HCT116 (cell line): ENCODE data around the gene DNPEP. TPM values are rescaled to one million over a fixed set of nuclear protein-coding genes. Genes with fewer than 3 reads are reported as not detected.

Source experiments
- ATAC-seq: fragments of 200-7000 bp; cut with Tn5 transposase; 2 replicates; pipeline ENCODE4 v1.9.1; 2020; ENCODE audit warnings: mild to moderate bottlenecking, moderate library complexity
- BruUV-seq: library from RNA; stranded (reverse); fragments of 400-500 nt; replicated peaks from 2 replicates; lab custom pipeline; 2021; lab: Mats Ljungman, UMichigan
- CTCF ChIA-PET: fragments of 300-600 bp; sonication (Branson Sonifier 250); formaldehyde crosslinking; loops from one replicate; lab custom pipeline; 2021; ENCODE audit warnings: antibody characterized with exemption; lab: Charles Lee
- POLR2A ChIA-PET: fragments of 300-600, 350-600 bp; sonication (Branson Sonifier 250); formaldehyde crosslinking; loops from one replicate; lab custom pipeline; 2021; ENCODE audit warnings: antibody characterized with exemption; lab: Charles Lee
- RAD21 ChIA-PET, 2 experiments: fragments of 300-600 bp; sonication (Branson Sonifier 250); formaldehyde crosslinking; loops; one replicate each; lab custom pipeline; 2023; ENCODE audit warnings: low total read pairs in 2 of 2; ENCODE audit not compliant: uncharacterized antibody in 2 of 2, unreplicated experiment in 2 of 2, low non-redundant PET in 1 of 2; lab: Charles Lee
- DNase-seq: peaks from one replicate; pipeline ENCODE4 v3.0.0-alpha.2; 2010; ENCODE audit warnings: low read depth, low spot score
- H2AFZ ChIP-seq: fragments of 200-600 bp; shearing (Covaris generic), sonication (generic); 2 replicates; pipeline ENCODE4 v1.6.1; 2017; ENCODE audit warnings: low read depth, mixed run types, mixed read lengths, antibody characterized with exemption, low read length; ENCODE audit not compliant: poor library complexity, severe bottlenecking
- H3K27ac ChIP-seq: 2 replicates; pipeline ENCODE4 v1.5.1; 2012; ENCODE audit warnings: low read depth, low read length
- H3K27me3 ChIP-seq: fragments of 200-600 bp; sonication (generic); 2 replicates; pipeline ENCODE4 v1.6.1; 2016; ENCODE audit warnings: mixed run types, low read length, mixed read lengths; ENCODE audit not compliant: insufficient read depth
- H3K36me3 ChIP-seq, 2 experiments: fragments of 200-500 bp in 1 of 2; fragments of 200-600 bp in 1 of 2; sonication (Bioruptor generic) in 1 of 2; sonication (generic) in 1 of 2; 2 replicates each; pipeline versions ENCODE4 v1.5.1 to v1.6.1; 2014 to 2016; ENCODE audit warnings: low read length in 2 of 2, inconsistent platforms in 1 of 2, mixed read lengths in 1 of 2, mixed run types in 1 of 2; ENCODE audit not compliant: insufficient read depth in 2 of 2, control insufficient read depth in 1 of 2
- H3K4me1 ChIP-seq, 2 experiments: fragments of 200-600 bp in 1 of 2; sonication (generic) in 1 of 2; 2 replicates each; pipeline versions ENCODE4 v1.5.1 to v1.6.1; 2012 to 2017; ENCODE audit warnings: low read length in 2 of 2, inconsistent platforms in 1 of 2, mild to moderate bottlenecking in 1 of 2, mixed read lengths in 1 of 2, mixed run types in 1 of 2, moderate library complexity in 1 of 2; ENCODE audit not compliant: insufficient read depth in 2 of 2, control insufficient read depth in 1 of 2
- H3K4me2 ChIP-seq: fragments of 200-600 bp; sonication (generic); 2 replicates; pipeline ENCODE4 v1.6.1; 2017; ENCODE audit warnings: mixed run types, low read length, mixed read lengths
- H3K4me3 ChIP-seq, 2 experiments: fragments of 200-600 bp in 1 of 2; sonication (generic) in 1 of 2; replicated peaks in 1 of 2; 2 replicates each; pipeline ENCODE4 v1.5.1; 2011 to 2016; ENCODE audit warnings: low read length in 2 of 2, control low read depth in 1 of 2, low read depth in 1 of 2, mild to moderate bottlenecking in 1 of 2, mixed read lengths in 1 of 2, mixed run types in 1 of 2
- H3K79me2 ChIP-seq: fragments of 200-600 bp; sonication (generic); 2 replicates; pipeline ENCODE4 v1.6.1; 2017; ENCODE audit warnings: mild to moderate bottlenecking, mixed run types, low read length, moderate library complexity, mixed read lengths; ENCODE audit not compliant: insufficient read depth
- H3K9ac ChIP-seq: fragments of 200-600 bp; sonication (generic); 2 replicates; pipeline ENCODE4 v1.6.1; 2016; ENCODE audit warnings: low read length, mixed read lengths
- H3K9me2 ChIP-seq: fragments of 200-600 bp; sonication (generic), shearing (Covaris generic); 2 replicates; pipeline ENCODE4 v1.6.1; 2017; ENCODE audit warnings: mixed run types, mild to moderate bottlenecking, moderate library complexity; ENCODE audit not compliant: insufficient read depth
- H3K9me3 ChIP-seq, 2 experiments: fragments of 200-500 bp in 1 of 2; fragments of 200-600 bp in 1 of 2; sonication (Bioruptor generic) in 1 of 2; sonication (generic) in 1 of 2; 2 replicates each; pipeline ENCODE4 v1.6.1; 2014 to 2017; ENCODE audit warnings: low read length in 2 of 2, mixed read lengths in 2 of 2, inconsistent platforms in 1 of 2, low read depth in 1 of 2, mild to moderate bottlenecking in 1 of 2, mixed run types in 1 of 2, moderate library complexity in 1 of 2; ENCODE audit not compliant: control insufficient read depth in 1 of 2, insufficient read depth in 1 of 2
- H4K20me1 ChIP-seq: fragments of 200-600 bp; sonication (generic), shearing (Covaris generic); 2 replicates; pipeline ENCODE4 v1.6.1; 2017; ENCODE audit warnings: mixed run types, mild to moderate bottlenecking, moderate library complexity; ENCODE audit not compliant: insufficient read depth
- CEBPB ChIP-seq: IDR thresholded peaks from 2 replicates; pipeline ENCODE4 v1.6.1; 2012; ENCODE audit warnings: low read depth
- EGR1 ChIP-seq: IDR thresholded peaks from 2 replicates; pipeline ENCODE4 v1.6.1; 2012; ENCODE audit warnings: low read depth
- ELF1 ChIP-seq: IDR thresholded peaks from 2 replicates; pipeline ENCODE4 v1.6.1; 2012; ENCODE audit warnings: low read depth, borderline replicate concordance
- EZH2 ChIP-seq: fragments of 200-600 bp; sonication (generic); IDR thresholded peaks from 2 replicates; pipeline ENCODE4 v1.6.1; 2017; ENCODE audit warnings: antibody characterized with exemption, mixed run types
- EZH2phosphoT487 ChIP-seq: fragments of 200-600 bp; IDR thresholded peaks from 2 replicates; pipeline ENCODE4 v1.6.1; 2018; ENCODE audit warnings: antibody characterized with exemption, borderline replicate concordance
- FOSL1 ChIP-seq: IDR thresholded peaks from 2 replicates; pipeline ENCODE4 v1.6.1; 2012; ENCODE audit warnings: low read depth
- RAD21 ChIP-seq: IDR thresholded peaks from 2 replicates; pipeline ENCODE4 v1.6.1; 2012; ENCODE audit warnings: low read depth, mild to moderate bottlenecking
- SRF ChIP-seq: IDR thresholded peaks from 2 replicates; pipeline ENCODE4 v1.6.1; 2012; ENCODE audit warnings: low read depth
- ZNF274 ChIP-seq: fragments of 200-500 bp; sonication (Bioruptor generic); IDR thresholded peaks from 2 replicates; pipeline ENCODE4 v1.6.1; 2014; ENCODE audit warnings: mild to moderate bottlenecking, low read depth, low read length, inconsistent platforms
- intact Hi-C: fragments of 100-400 bp; cut with micrococcal nuclease; formaldehyde crosslinking; loops from 2 replicates; pipeline ENCODE4 v1.10.0; 2022
- total RNA-seq: library from RNA; stranded (reverse); gene quantifications from one replicate; pipeline ENCODE4 v1.2.1, GENCODE V29; 2021; ENCODE audit not compliant: unreplicated experiment
- TF ChIP-seq, protein P1 (sequence below): IDR thresholded peaks from 2 replicates; pipeline ENCODE4 v1.6.1; 2012; ENCODE audit warnings: low read depth
- TF ChIP-seq, protein P2 (sequence below), 3 experiments: fragments of 200-600 bp in 1 of 3; sonication (generic) in 1 of 3; IDR thresholded peaks in 2 of 3; conservative IDR thresholded peaks in 1 of 3; 2 replicates each; pipeline ENCODE4 v1.5.1; 2012 to 2017; ENCODE audit warnings: low read depth in 2 of 3, low read length in 2 of 3, antibody characterized with exemption in 1 of 3, borderline replicate concordance in 1 of 3, control low read depth in 1 of 3, mild to moderate bottlenecking in 1 of 3, mixed read lengths in 1 of 3, mixed run types in 1 of 3, moderate library complexity in 1 of 3; ENCODE audit not compliant: insufficient read depth in 1 of 3

DNPEP gene
- total RNA-seq, 1 experiment from 2014 or later, result 80.1 TPM

DNA sequence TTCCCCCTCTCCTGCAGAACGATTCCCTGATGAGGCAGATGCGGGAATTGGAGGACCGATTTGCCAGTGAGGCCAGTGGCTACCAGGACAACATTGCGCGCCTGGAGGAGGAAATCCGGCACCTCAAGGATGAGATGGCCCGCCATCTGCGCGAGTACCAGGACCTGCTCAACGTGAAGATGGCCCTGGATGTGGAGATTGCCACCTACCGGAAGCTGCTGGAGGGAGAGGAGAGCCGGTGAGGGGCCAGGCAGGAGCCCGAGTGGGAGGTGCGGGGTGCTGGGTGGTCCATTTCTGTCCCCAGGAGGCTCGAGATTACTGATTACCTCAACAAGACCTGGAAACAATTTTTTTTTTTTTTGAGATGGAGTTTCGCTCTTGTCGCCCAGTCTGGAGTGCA lies 33.6 kb upstream of the DNPEP start:
- CTCF ChIA-PET, result no interaction called here

DNA sequence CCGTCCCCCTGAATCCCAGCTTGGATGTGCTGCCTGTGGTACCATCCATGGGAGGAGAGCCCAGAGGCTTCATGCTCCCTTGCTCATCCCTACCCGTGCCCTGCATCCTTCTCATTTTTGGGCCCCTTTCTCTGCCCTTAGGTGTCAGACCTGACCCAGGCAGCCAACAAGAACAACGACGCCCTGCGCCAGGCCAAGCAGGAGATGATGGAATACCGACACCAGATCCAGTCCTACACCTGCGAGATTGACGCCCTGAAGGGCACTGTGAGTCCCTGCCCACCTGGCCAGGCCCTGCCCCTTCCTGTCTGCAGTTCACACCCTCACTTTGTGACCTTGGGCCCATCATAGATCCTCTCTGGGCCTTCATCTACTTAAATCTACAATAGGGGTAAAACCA lies 33.0 kb upstream of the DNPEP start:
- H3K9ac ChIP-seq, result no peak overlapping the region
- no peak overlapping the region for H3K27ac ChIP-seq
- ChIA-PET RAD21 (no interaction called here), POLR2A (no interaction called here), CTCF (interaction anchor here (1.5 kb wide), 1 partner anchor 13 kb away, joined by 4 read pairs; no protein-coding TSS in a partner anchor)
- ATAC-seq (no peak), DNase-seq (no peak)
- TF ChIP-seq EZH2phosphoT487, result no peak
- TF ChIP-seq, protein P1, sequence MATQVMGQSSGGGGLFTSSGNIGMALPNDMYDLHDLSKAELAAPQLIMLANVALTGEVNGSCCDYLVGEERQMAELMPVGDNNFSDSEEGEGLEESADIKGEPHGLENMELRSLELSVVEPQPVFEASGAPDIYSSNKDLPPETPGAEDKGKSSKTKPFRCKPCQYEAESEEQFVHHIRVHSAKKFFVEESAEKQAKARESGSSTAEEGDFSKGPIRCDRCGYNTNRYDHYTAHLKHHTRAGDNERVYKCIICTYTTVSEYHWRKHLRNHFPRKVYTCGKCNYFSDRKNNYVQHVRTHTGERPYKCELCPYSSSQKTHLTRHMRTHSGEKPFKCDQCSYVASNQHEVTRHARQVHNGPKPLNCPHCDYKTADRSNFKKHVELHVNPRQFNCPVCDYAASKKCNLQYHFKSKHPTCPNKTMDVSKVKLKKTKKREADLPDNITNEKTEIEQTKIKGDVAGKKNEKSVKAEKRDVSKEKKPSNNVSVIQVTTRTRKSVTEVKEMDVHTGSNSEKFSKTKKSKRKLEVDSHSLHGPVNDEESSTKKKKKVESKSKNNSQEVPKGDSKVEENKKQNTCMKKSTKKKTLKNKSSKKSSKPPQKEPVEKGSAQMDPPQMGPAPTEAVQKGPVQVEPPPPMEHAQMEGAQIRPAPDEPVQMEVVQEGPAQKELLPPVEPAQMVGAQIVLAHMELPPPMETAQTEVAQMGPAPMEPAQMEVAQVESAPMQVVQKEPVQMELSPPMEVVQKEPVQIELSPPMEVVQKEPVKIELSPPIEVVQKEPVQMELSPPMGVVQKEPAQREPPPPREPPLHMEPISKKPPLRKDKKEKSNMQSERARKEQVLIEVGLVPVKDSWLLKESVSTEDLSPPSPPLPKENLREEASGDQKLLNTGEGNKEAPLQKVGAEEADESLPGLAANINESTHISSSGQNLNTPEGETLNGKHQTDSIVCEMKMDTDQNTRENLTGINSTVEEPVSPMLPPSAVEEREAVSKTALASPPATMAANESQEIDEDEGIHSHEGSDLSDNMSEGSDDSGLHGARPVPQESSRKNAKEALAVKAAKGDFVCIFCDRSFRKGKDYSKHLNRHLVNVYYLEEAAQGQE, result no peak
- no peak for TF ChIP-seq RAD21
- no peak for TF ChIP-seq EGR1
- no peak for TF ChIP-seq EZH2
- TF ChIP-seq FOSL1, result no peak
- TF ChIP-seq ELF1, result no peak
- TF ChIP-seq, protein P2, sequence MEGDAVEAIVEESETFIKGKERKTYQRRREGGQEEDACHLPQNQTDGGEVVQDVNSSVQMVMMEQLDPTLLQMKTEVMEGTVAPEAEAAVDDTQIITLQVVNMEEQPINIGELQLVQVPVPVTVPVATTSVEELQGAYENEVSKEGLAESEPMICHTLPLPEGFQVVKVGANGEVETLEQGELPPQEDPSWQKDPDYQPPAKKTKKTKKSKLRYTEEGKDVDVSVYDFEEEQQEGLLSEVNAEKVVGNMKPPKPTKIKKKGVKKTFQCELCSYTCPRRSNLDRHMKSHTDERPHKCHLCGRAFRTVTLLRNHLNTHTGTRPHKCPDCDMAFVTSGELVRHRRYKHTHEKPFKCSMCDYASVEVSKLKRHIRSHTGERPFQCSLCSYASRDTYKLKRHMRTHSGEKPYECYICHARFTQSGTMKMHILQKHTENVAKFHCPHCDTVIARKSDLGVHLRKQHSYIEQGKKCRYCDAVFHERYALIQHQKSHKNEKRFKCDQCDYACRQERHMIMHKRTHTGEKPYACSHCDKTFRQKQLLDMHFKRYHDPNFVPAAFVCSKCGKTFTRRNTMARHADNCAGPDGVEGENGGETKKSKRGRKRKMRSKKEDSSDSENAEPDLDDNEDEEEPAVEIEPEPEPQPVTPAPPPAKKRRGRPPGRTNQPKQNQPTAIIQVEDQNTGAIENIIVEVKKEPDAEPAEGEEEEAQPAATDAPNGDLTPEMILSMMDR (IDR thresholded peaks at IDR 0.05 in 2 of 3, conservative IDR thresholded peaks at IDR 0.05 in 1 of 3; ENCODE audit: borderline replicate concordance in 1 of 3, insufficient read depth in 1 of 3, low read depth in 2 of 3, low read length in 2 of 3), result no peak
- TF ChIP-seq SRF, result no peak
- H3K36me3 ChIP-seq, result no peaks in the 10 kb centered on the region
- H3K27me3 ChIP-seq, result no peaks in the 10 kb centered on the region
- BruUV-seq, result no TSS peak
- H3K9me3 ChIP-seq, result no peaks in the 10 kb centered on the region
- H3K4me2 ChIP-seq, result no peak overlapping the region
- no peaks in the 10 kb centered on the region for H3K79me2 ChIP-seq
- H4K20me1 ChIP-seq, result no peaks in the 10 kb centered on the region
- intact Hi-C loops, result no loop called here
- no peak overlapping the region for H3K4me3 ChIP-seq
- H3K9me2 ChIP-seq, result no peaks in the 10 kb centered on the region
- no peak overlapping the region for H2AFZ ChIP-seq
- peaks cover 0 to 13% of the 10 kb centered on the region in 2 experiments; a peak in 2 of 4 replicates for H3K4me1 ChIP-seq

More for the DNA sequence above, 33.6 kb upstream of the DNPEP start:
- H3K27me3 ChIP-seq, result no peaks in the 10 kb centered on the region
- no peak overlapping the region for H2AFZ ChIP-seq
- DNase-seq (no peak), ATAC-seq (no peak)
- RAD21 ChIA-PET, result no interaction called here
- peaks cover 0 to 13% of the 10 kb centered on the region in 2 experiments; a peak in 2 of 4 replicates for H3K4me1 ChIP-seq
- no peak overlapping the region for H3K9ac ChIP-seq
- TF ChIP-seq CEBPB (no peak), ZNF274 (no peak)
- intact Hi-C loops, result no loop called here
- H4K20me1 ChIP-seq, result no peaks in the 10 kb centered on the region
- H3K79me2 ChIP-seq, result no peaks in the 10 kb centered on the region
- H3K9me3 ChIP-seq, result no peaks in the 10 kb centered on the region
- no TSS peak for BruUV-seq
- H3K27ac ChIP-seq, result no peak overlapping the region
- POLR2A ChIA-PET, result no interaction called here
- no peaks in the 10 kb centered on the region for H3K9me2 ChIP-seq
- no peaks in the 10 kb centered on the region for H3K36me3 ChIP-seq
- H3K4me3 ChIP-seq, result no peak overlapping the region
- H3K4me2 ChIP-seq, result no peak overlapping the region
